Activated T-cell treated with anti-CD3 and anti-CD28 coated beads, Interleukin-2, amount 50 U/mL, for 48 hours (primary cell): ENCODE data around the gene CALHM1.
"Not testable (repeated sequence)": the region's sequence is repeated elsewhere in the genome, so short reads cannot be mapped to it uniquely, and the experiment has no call there.

Experiments
- DNase-seq, 2 experiments: peaks; one replicate each; pipeline ENCODE4 v3.0.0-alpha.2; 2020

CALHM1 gene

DNA sequence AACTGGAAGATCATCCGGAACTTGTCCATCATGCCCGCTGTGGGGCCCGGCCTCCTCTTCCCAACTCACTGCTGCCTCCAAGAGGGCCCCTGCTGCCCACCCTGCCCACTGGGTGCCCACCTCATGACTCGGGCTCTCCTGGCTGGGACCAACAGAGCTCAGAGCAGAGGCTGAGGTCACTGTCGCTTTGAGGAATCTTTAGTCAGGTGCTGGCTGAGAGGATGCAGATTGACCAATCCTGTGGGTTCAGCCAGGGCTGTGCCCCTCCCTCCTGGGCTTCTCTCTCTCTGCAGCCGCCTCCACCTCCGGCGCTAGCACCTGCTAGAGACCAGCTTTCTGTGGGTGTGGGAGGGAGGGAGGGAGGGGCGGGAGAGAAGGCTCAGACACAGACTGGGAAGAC lies at the start of gene CALHM1:
Gene CALHM1, minus strand, starts transcription at position 181 of the 400 bp plus-strand sequence. Its CDS starts 149 bp downstream, at position 32.
- DNase-seq = no peak

DNA sequence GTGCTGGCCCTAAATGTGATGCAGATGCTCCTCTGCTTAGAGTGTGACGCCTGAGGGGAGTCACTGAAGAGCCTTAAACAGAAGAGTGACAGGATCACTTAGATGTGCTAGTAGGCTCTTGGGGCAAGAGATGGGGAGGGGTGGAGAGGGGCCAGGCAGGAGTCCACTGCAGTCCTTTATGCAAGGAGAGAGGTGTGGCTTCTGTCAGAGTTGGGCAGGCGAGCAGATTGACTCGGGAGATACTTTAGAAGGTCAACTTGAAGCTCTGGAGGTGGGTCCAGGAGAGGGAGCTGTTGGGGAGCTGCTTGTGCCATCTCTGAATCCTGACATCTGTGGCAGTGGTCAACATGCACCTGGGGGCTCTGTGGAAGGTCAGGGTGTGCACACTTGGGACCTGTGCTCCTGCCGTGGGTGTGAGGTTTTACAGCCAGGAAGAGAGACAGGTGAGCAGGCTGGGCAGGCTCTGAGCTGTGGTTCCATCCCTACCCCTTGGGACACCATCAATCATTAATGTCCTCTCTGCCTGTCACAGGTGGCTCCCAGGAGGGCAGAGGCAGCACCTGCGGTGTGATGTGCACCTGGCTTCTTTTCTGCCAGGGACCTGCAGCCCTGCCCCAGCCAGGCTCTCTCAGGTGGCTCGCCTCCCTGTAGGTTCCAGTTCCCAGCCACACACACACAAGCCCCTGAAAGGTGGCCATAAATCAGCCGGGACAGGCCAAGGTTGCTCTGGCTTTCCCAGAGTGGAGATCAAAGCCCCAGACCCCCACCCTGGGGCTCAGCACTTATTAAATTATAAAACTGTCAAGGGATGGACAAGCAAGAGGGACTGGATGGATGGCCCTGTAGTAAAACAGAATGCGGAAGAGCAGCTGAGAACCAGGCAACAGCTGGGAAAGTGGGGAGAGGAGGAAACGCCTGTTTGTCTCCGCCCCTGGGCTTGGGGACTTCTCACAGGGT lies 48.8 kb upstream of the CALHM1 start:
- peak in 1 of 2 experiments; percentile 15 for DNase-seq

DNA sequence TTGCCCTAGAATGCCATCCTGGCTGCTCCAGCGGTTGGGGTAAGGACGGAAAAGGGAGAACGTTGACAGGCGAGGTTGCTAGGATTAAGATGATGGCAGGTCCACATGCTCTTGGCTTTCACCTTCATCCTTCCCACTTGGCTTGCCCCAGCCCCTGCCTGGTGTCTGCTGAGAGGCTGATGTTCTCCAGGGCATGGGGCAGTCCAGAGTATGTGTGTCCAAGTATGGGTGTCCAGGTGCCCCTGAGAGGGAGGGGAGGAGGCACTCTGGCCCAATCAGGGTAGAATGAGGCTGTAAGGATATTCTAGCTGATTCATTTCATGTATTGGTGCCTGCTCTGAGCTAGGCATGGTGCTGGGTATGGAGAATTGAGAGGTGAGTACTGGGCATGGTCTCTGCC lies 47.4 kb upstream of the CALHM1 start:
- DNase-seq = peak in 1 of 2 experiments; percentile 22

DNA sequence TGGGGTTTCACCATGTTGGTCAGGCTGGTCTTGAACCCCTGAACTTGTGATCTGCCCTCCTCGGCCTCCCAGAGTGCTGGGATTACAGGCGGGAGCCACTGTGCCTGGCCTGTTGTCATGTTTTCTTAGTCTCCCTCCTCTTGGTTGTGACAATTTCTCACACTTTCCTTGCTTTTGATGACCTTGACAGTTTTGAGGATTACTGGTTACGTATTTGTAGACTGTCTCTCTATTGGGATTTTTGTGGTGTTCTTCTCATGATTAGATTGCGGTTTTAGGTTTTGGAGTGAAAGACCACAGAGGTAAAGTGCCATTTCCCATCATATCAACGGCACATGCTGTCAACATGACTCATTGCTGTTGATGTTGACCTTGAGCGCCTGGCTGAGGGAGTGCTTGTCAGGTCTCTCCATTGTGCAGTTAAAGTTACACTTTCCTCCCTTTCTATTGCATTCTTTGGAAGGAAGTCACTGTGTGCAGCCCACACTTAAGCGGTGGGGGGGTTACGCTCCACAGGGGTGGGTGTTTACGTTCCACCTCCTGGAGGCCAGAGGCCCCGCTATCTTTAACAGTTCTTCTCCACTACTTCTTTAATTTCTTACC lies 45.6 kb upstream of the CALHM1 start:
- peak; percentile 55 to 56 for DNase-seq

GRCh38 chr10:103503777-103504176 lies 45.1 kb upstream of the CALHM1 start:
- DNase-seq = not testable (repeated sequence)

DNA sequence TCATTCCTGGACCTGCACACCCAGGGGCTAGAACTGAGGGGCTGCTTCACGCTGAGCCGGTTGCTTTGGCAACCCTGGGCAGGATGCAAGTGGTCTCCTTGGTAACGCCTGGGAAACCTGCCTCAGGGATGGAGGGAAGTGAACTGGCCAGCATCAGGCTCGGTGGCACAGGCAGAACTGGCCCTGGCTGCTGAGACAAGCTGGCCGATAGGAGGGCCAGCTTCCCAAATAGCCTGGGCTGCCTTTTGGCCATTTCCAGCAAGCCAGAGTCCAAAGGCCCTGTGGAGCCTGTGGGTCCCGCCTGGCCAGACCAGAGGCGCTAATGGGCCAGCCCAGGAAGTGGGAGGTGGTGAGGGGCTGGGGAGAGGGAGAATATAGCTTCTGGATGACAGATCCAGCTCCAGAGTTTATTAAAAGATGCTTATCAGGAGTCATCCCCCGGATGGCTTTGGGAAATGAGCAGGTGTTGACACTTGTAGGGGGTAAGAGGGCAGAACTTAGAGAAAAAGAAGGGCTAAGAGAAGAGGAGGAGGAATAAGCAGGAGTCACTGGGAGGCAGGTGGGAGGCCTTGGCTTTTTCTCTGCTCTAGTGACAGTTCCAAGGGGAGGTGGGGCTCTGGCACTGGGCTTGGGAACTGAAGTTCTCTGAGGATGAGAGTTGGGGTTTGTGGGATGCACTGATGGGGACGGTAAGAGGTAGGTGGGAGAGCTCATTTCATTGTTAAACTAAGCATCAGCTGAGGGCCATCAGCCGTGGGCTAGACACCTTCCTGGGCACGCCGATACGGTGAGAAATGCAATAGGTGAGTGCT lies 44.4 kb upstream of the CALHM1 start:
- DNase-seq = no peak

- no peak for DNase-seq
Measured at GRCh38 chr10:103501186-103501585, 42.5 kb upstream of the CALHM1 start.

DNA sequence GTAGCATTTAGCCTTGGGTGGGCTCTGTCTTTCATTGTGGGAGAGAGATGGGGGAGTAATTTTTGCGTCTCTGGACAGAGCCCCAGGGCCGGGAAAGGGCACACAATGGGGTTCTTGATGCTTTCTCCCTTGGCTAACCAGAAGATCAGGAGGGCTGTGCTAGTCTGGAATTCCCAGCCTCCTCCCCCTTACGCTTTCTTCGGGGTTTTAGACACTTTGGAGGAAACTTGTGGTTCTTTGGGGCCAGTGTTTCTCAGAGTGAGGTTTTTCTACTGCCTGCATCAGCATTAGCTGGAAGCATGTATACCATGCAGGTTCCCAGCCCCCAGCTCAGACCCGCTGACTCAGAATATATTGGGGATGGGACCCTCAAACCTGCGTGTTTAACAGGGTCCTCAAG lies 41.8 kb upstream of the CALHM1 start:
- DNase-seq = no peak

DNA sequence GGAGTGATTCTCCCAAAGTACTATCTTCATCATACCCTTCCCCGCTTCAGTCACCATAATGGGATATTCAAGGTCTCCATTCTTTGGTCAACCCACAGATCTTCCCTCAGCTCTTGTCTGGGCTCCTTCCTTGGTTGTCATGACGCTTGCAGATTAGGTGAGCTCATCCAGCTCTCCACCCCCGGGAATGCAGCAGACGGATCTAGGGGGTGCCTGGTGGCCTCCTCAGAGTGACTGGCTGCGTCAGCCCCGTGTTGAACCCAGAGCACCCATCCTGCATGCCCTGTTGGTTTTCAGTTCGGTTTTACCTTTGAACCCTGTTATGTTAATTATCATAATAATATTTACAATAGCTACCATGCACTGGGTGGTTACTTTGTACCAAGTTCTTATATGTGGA lies 41.2 kb upstream of the CALHM1 start:
- no peak for DNase-seq

DNA sequence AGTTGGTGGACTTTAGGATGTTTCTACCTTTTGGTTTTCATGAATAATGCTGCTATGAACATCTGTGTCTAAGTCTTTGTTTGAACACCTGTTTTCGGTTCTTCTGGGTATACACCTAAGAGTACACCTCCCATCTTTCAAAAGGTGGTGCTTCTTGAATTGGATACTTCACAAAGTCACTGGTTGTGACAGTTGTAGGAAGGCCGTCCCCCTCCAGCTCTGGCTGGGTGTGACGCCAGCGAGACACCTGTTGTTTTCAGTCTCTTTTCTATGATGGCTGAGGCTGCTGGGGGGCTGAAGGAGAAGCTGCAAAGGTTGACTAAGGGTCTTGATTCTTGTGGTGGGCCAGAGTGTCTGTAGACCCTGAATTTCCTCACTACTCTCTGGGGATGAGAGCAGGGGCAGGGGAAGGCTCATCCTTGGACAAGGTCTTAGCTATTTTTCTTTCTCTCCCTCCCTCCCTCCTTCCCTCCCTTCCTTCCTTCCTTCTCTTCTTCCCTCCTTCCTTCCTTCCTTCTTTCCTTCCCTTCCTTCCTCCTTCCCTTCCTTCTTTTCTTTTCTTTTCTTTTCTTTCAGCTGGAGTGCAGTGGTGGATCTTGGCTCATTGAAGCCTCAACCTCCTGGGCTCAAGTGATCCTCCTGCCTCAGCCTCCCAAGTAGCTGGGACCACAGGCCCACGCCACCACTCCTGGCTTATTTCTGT lies 40.4 kb upstream of the CALHM1 start:
- DNase-seq = no peak

DNA sequence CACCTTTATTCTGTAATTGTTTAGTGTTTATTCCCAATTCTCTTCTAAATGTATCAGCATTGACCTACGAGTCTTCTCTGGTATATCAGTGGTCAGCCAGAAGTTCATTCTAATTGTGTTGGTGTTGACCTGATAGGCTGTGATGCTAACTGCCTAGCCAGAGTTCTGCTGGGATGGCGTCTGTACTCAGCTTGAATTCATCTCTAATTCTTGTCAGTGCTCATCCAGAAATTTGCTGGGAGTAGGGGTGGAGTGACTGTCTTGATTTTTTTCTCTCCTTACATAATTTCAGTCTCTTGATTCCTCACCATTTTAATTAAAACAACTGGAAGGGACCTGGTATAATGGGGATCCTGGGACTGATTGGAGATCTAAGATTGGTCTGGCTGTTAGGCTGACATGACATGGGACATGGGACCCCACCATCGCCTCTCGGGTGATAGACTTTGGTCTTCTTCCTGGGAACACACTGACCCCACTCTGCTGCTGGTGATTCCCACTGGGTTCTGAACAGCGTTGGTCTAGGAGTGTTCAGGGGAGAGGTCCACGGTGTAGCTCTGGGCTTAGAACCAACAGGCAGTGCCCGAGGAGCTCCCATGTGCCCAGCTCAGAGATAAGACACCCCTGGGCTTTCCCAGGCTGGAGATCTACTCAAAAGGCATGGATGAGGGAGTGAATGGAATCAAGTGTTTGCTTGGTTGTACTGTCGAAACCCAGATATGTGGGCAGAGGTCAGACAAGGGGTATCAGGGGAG lies 38.6 kb upstream of the CALHM1 start:
- DNase-seq = no peak

- DNase-seq = no peak
Measured at GRCh38 chr10:103495321-103495720, 36.6 kb upstream of the CALHM1 start.

- DNase-seq = peak in 1 of 2 experiments; percentile 42
Measured at GRCh38 chr10:103493916-103494877, 35.5 kb upstream of the CALHM1 start.

GRCh38 chr10:103493362-103493915 lies 34.7 kb upstream of the CALHM1 start, which contains the start of gene NEURL1:
Gene NEURL1 (plus strand): TSS chr10:103493705. CDS start chr10:103494388, 683 bp downstream.
- peak in 1 of 2 experiments; percentile 50 for DNase-seq

GRCh38 chr10:103492655-103493261 lies 34.1 kb upstream of the CALHM1 start:
- DNase-seq = no peak

DNA sequence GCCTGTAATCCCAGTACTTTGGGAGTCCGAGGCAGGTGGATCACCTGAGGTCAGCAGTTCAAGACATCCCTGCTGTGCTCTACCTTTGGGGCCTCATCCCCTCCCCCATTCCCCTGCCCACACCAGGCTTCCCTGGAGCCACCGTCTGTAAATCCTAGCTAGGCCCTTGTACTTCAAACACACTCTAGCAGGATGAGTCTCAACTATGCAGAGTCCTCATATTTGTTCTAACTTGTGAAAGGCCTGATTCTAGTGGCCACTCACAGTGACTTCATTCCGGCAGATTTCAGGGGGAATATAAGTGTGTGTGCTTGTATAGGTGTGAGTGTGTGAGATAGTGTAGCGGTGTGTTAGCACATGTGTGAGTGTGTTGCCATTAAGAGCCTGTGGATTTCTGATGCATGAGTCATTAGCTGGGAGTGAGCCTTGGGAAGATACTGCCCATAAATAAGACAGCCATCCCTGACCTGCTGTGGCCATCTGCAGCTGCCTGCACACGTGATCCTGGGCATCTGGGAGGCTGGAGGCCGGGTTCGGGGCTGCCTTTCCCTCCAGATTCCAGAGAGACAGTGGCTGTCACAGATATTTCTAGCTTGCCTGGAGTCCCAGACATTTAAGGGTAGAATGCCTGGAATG lies 33.1 kb upstream of the CALHM1 start:
- no peak for DNase-seq

GRCh38 chr10:103490986-103491314 lies 32.2 kb upstream of the CALHM1 start:
- DNase-seq = no peak

DNA sequence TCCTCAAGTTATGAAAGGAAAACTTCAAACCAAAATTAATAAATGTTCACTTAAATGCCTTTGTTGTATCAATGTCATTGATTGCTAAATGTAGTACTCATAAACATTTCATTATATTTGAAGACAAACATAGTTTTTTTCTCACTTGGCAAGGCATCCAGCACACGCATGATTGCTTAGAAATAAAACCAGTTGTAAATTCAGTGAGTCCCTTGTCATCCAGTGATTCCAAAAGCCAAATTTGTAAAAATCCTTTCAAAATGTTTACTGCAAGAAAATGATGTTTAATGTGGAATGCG lies 28.7 kb upstream of the CALHM1 start:
- DNase-seq = no peak

GRCh38 chr10:103486635-103487409 lies 28.1 kb upstream of the CALHM1 start:
- DNase-seq = not testable (repeated sequence)
